ENCODE results near the gene SPIRE2. TPM values are rescaled to one million over a fixed set of nuclear protein-coding genes. Genes with fewer than 3 reads are reported as not detected.

The SPIRE2 gene
- total and polyA plus RNA-seq, 9 of the 15 experiments (the other 6 are each of a cell fraction or from before 2014, with no cell fraction given), result 0.70 to 7.5 (median 4.6) TPM

DNA sequence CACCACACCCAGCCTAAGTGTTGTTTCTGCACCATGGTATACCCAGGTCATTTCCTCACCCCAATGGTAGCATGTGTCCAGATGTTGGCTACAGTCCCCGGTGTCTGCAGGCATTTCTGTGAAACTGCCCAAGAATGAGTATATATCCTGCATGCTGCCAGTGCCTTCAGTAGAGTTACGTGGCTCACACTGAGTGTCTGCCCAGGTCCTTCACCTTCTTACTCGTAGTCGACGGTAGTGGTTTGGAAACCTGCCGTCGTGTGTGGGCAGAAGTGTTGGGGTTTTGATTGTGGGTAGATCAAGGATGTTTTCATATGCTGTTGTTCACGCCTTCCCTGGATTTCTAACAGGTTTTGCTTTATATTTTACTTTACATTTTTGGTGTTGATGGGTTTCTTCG lies 61.9 kb downstream of the SPIRE2 start:
- POLR2A ChIA-PET, result interaction anchor here (0.7 to 2.1 kb wide), 3 partner anchors 9 to 148 kb away, joined by 3 to 8 read pairs (median 3); no protein-coding TSS in a partner anchor
- Histone ChIP-seq H3K36me3 (ENCODE audit: control insufficient read depth, insufficient read depth, low read length) (peaks cover 87% of the 10 kb centered on the region; the same call in 2 of the 3 replicates), H3K9me1 (ENCODE audit: control insufficient read depth, insufficient read depth, low read length) (no peaks in the 10 kb centered on the region), H2AFZ (ENCODE audit: low read depth, low read length) (no peak overlapping the region), H3K4me3 (no peak overlapping the region), H3K9ac (ENCODE audit: insufficient read depth in 1 of 2, low read depth in 2 of 2, low read length in 2 of 2) (no peak overlapping the region), H3K4me2 (ENCODE audit: insufficient read depth, low read length) (no peak overlapping the region), H3K27me3 (ENCODE audit: control insufficient read depth in 2 of 2, insufficient read depth in 2 of 2, low read length in 2 of 2) (no peaks in the 10 kb centered on the region), H3K4me1 (replicated peaks in 1 of 2; ENCODE audit: control insufficient read depth in 2 of 2, insufficient read depth in 2 of 2, low read length in 2 of 2) (peaks cover 0 to 6% of the 10 kb centered on the region in 2 experiments; a peak in 1 of 5 replicates), H4K20me1 (replicated peaks; ENCODE audit: control insufficient read depth, insufficient read depth, low read length) (no peaks in the 10 kb centered on the region), H3K27ac (ENCODE audit: extremely low read depth, low read depth, low read length) (no peak overlapping the region), H3K79me2 (ENCODE audit: control insufficient read depth, insufficient read depth, low read length) (no peaks in the 10 kb centered on the region), H3K9me3 (replicated peaks; ENCODE audit: control insufficient read depth, insufficient read depth, low read depth, low read length) (no peaks in the 10 kb centered on the region)
- ATAC-seq, result no peak
- FAIRE-seq, result no peak
- intact Hi-C loops (cut with micrococcal nuclease), result no loop called here
- BruUV-seq (replicated peaks), result no TSS peak
- 95% methylated on average over 9 of the region's 9 CpGs for WGBS (ENCODE audit: insufficient coverage, low coverage, missing lambda C conversion rate)
- in situ Hi-C loops (cut with MboI), result no loop called here
- CTCF ChIA-PET (ENCODE audit: low intra/inter-chr PET ratio), result no interaction called here
- DNase-seq (ENCODE audit: extremely low read depth in 1 of 4, low spot score in 3 of 4), result no peak
- no peak for TF ChIP-seq ZNF274 (IDR thresholded peaks at IDR 0.05; ENCODE audit: borderline replicate concordance, low read depth, low read length)

- TF ChIP-seq NBN (IDR thresholded peaks at IDR 0.05; ENCODE audit: low read depth) (no peak), POLR2G (IDR thresholded peaks at IDR 0.05; ENCODE audit: low read depth, low read length) (peak; percentile 53; the same call in 1 of the 2 replicates), RBFOX2 (IDR thresholded peaks at IDR 0.05; ENCODE audit: low read depth, low read length) (peak; percentile 44; the same call in 1 of the 2 replicates), ZNF140 (CRISPR knock-in tag; IDR thresholded peaks at IDR 0.05) (no peak), ZNF696 (CRISPR knock-in tag; conservative IDR thresholded peaks at IDR 0.05) (no peak), ETV1 (tag; conservative IDR thresholded peaks at IDR 0.05; ENCODE audit: low read depth) (no peak), U2AF1 (optimal IDR thresholded peaks at IDR 0.05; ENCODE audit: low read depth, low read length) (no peak), MAFF (IDR thresholded peaks at IDR 0.05; ENCODE audit: low read length) (no peak)
- no peak overlapping the region for H2AFZ ChIP-seq (ENCODE audit: low read depth, low read length)
- no peaks in the 10 kb centered on the region for H3K79me2 ChIP-seq (ENCODE audit: control insufficient read depth, insufficient read depth, low read length)
- WGBS (ENCODE audit: insufficient coverage, low coverage, missing lambda C conversion rate), result 95% methylated on average over 15 of the region's 16 CpGs
- H3K27ac ChIP-seq (ENCODE audit: extremely low read depth, low read depth, low read length), result no peak overlapping the region
- H3K36me3 ChIP-seq (ENCODE audit: control insufficient read depth, insufficient read depth, low read length), result peaks cover 87% of the 10 kb centered on the region; the same call in 2 of the 3 replicates
- H3K27me3 ChIP-seq (ENCODE audit: control insufficient read depth in 2 of 2, insufficient read depth in 2 of 2, low read length in 2 of 2), result no peaks in the 10 kb centered on the region
- BruUV-seq (replicated peaks), result no TSS peak
- ChIA-PET POLR2A (interaction anchor here (0.7 to 2.1 kb wide), 4 partner anchors 10 to 148 kb away, joined by 3 to 8 read pairs (median 4); no protein-coding TSS in a partner anchor), CTCF (ENCODE audit: low intra/inter-chr PET ratio) (no interaction called here)
- H4K20me1 ChIP-seq (replicated peaks; ENCODE audit: control insufficient read depth, insufficient read depth, low read length), result no peaks in the 10 kb centered on the region
- H3K4me1 ChIP-seq (replicated peaks in 1 of 2; ENCODE audit: control insufficient read depth in 2 of 2, insufficient read depth in 2 of 2, low read length in 2 of 2), result peaks cover 0 to 9% of the 10 kb centered on the region in 2 experiments; a peak in 1 of 5 replicates
- H3K9me3 ChIP-seq (replicated peaks; ENCODE audit: control insufficient read depth, insufficient read depth, low read depth, low read length), result no peaks in the 10 kb centered on the region
- ATAC-seq (no peak), DNase-seq (ENCODE audit: extremely low read depth in 1 of 4, low spot score in 3 of 4) (no peak), FAIRE-seq (no peak)
- in situ Hi-C loops (cut with MboI) (no loop called here), intact Hi-C loops (cut with micrococcal nuclease) (no loop called here)
- no peaks in the 10 kb centered on the region for H3K9me1 ChIP-seq (ENCODE audit: control insufficient read depth, insufficient read depth, low read length)
- peak overlapping the region in 1 of 2 experiments; percentile 50; a peak in 2 of 4 replicates for H3K9ac ChIP-seq (ENCODE audit: insufficient read depth in 1 of 2, low read depth in 2 of 2, low read length in 2 of 2)
- no peak overlapping the region for H3K4me3 ChIP-seq
- H3K4me2 ChIP-seq (ENCODE audit: insufficient read depth, low read length), result no peak overlapping the region
Observed at GRCh38 chr16:89890886-89891657, 62.8 kb downstream of the SPIRE2 start.

Data from K562 (cell line).